Fibroblast of villous mesenchyme (primary cell): ENCODE results near the gene MCUB. TPM values are rescaled to one million over a fixed set of nuclear protein-coding genes. Genes with fewer than 3 reads are reported as not detected.

ENCODE experiments used
- DNase-seq: peaks from one replicate; pipeline ENCODE4 v3.0.0-alpha.2; 2010; ENCODE audit warnings: low read depth
- H3K4me3 ChIP-seq: 2 replicates; pipeline ENCODE4 v1.5.1; 2011; ENCODE audit warnings: low read depth, mild to moderate bottlenecking, low read length
- CTCF ChIP-seq: IDR thresholded peaks from 2 replicates; pipeline ENCODE4 v1.5.1; 2012; ENCODE audit warnings: low read depth, mild to moderate bottlenecking, low read length; ENCODE audit not compliant: insufficient read depth
- total RNA-seq: library from RNA; depleted of rRNA; stranded (reverse); fragments of >200 nt; gene quantifications from 2 replicates; pipeline ENCODE4 v1.2.3, GENCODE V29; 2012

The MCUB gene
- total RNA-seq, 1 donor, result 8.2 TPM

GRCh38 chr4:109627361-109627760 lies 67.3 kb downstream of the MCUB start:
- H3K4me3 ChIP-seq, result no peak overlapping the region
- no peak for TF ChIP-seq CTCF
- DNase-seq, result no peak

DNA sequence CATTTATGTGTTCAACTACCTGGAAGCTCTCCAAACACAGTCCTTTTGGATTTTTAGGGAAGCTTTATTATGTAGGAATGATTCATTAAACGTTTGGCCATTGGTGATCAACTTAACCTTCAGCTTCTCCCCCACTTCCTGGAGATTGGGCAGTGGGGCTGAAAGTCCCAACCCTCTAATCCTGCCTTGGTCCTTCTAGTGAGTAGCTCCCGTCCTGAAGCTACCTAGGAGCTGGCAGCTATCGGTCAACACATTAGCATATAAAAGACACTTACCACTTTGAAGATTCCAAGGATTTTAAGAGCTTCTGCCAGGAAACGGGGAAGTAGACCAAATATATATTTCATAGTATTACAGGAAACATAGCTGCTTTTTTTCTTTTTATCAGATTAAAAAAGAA lies 69.7 kb downstream of the MCUB start:
- TF ChIP-seq CTCF, result no peak
- no peak overlapping the region for H3K4me3 ChIP-seq
- DNase-seq, result no peak

DNA sequence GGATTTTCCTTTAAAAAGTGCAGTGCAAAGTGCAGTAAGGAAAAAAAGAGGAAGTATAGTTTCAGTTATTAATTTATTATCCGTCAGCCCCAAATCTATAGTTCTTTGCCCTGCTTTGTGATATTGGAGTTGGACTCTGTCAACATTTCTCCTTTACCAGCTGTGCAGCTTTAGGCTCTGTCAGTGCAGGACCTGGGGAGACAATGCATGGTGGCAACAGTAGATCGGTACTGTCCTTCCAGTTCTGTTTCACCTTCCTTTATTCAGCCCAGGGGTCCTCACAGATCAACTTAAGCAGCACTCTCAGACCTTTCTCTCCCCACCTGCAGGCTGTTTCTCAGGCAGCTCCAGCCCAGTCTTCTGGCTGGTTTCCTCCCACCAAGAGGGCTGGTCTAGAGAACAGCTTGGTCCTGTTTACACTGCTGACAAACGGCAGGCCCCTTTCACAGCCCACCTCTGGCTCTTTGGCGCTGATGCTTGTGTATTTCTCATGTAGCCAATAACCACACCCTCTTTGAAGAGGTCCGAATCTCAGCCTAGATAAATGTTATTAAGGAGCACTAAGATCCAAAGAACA lies 71.6 kb downstream of the MCUB start:
- no peak for TF ChIP-seq CTCF
- peak; percentile 50 for DNase-seq
- H3K4me3 ChIP-seq, result no peak overlapping the region

DNA sequence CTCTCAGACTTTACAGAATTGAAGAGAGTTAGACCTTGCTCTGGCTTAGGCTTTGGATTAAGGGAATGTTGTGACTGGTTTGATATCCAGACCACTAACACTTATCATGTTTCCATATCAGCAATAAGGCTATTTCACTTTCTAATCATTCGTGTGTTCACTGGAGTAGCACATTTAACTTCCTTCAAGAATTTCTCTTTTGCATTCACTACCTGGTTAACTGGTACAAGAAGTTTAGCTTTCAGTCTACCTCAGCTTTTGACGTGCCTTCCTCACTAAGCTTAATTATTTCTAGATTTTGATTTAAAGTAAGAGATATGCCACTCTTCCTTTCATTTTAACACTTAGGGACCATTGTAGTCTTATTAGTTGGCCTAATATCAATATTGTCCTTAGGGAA lies 80.6 kb downstream of the MCUB start:
- no peak for TF ChIP-seq CTCF
- H3K4me3 ChIP-seq, result no peak overlapping the region
- no peak for DNase-seq

GRCh38 chr4:109645874-109646710 lies 86.0 kb downstream of the MCUB start:
- H3K4me3 ChIP-seq, result no peak overlapping the region
- DNase-seq, result no peak
- no peak for TF ChIP-seq CTCF

DNA sequence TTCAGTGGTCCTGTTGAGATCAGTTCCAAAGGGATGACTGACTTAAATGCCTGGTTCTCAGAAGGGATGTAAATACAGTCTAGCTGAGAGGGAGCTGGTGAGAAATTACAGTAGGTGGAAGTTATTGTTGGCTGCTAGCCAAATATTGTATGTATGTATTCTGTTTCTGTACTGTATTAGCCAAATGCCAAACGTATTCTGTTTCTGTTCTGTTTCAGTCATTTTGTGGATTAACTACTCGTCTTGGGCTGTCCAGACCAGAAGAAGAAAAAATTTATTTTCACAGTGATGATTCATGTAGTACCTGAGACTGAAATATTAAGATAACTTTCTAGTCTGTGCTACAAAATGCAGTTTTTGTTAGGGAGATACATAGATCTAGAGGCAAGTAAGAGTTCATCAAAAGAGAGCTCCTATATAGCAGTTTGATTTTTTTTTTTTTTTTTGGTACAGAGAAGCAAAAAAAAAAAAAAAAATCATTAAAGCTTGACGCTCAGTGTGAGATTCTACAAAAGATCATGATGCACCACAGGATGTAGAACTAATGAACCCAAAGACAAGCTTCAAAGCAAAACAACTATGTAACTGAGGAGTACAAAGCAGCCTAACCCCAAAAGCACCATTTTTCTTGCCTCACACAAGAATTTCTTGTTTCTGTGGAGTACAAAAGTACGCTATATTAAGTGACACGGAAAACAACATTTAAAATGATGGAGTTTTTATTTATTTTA lies 88.4 kb downstream of the MCUB start:
- TF ChIP-seq CTCF, result no peak
- no peak overlapping the region for H3K4me3 ChIP-seq
- DNase-seq, result no peak
